ES-I3 (cell line): ENCODE data around the gene IL36RN.

Source experiments
- H3K36me3 ChIP-seq: 2 replicates; pipeline ENCODE4 v1.6.1; 2013; ENCODE audit warnings: mild to moderate bottlenecking, low read length, control low read depth, moderate library complexity; ENCODE audit not compliant: insufficient read depth
- H3K4me1 ChIP-seq: 2 replicates; pipeline ENCODE4 v1.6.1; 2013; ENCODE audit warnings: mild to moderate bottlenecking, control low read depth, low read length; ENCODE audit not compliant: insufficient read depth
- H3K9ac ChIP-seq: 2 replicates; pipeline ENCODE4 v1.6.1; 2013; ENCODE audit warnings: low read depth, mild to moderate bottlenecking, low read length, moderate library complexity
- H3K9me3 ChIP-seq: 2 replicates; pipeline ENCODE4 v1.6.1; 2013; ENCODE audit warnings: mild to moderate bottlenecking, low read length, moderate library complexity; ENCODE audit not compliant: control insufficient read depth, insufficient read depth

Gene IL36RN

GRCh38 chr2:113058411-113058994 lies 495 bp upstream of the IL36RN start:
- no peaks in the 10 kb centered on the region for H3K4me1 ChIP-seq

GRCh38 chr2:113060396-113060795 lies 1.4 kb downstream of the IL36RN start:
- H3K9me3 ChIP-seq: peaks cover 7% of the 10 kb centered on the region
- H3K9ac ChIP-seq: no peak overlapping the region
- no peaks in the 10 kb centered on the region for H3K36me3 ChIP-seq
- no peaks in the 10 kb centered on the region for H3K4me1 ChIP-seq

More at GRCh38 chr2:113058411-113058994, 495 bp upstream of the IL36RN start:
- Histone ChIP-seq H3K9ac (no peak overlapping the region), H3K36me3 (no peaks in the 10 kb centered on the region), H3K9me3 (peaks cover 7% of the 10 kb centered on the region)

GRCh38 chr2:113060796-113061195 lies 1.8 kb downstream of the IL36RN start:
- Histone ChIP-seq H3K9ac (no peak overlapping the region), H3K36me3 (no peaks in the 10 kb centered on the region), H3K4me1 (no peaks in the 10 kb centered on the region), H3K9me3 (peaks cover 7% of the 10 kb centered on the region)

GRCh38 chr2:113061241-113061640 lies 2.2 kb downstream of the IL36RN start:
- Histone ChIP-seq H3K36me3 (no peaks in the 10 kb centered on the region), H3K4me1 (no peaks in the 10 kb centered on the region), H3K9ac (no peak overlapping the region), H3K9me3 (peaks cover 2% of the 10 kb centered on the region; the same call in 1 of the 2 replicates)

GRCh38 chr2:113061896-113062770 lies 3.1 kb downstream of the IL36RN start:
- Histone ChIP-seq H3K9ac (no peak overlapping the region), H3K4me1 (no peaks in the 10 kb centered on the region), H3K9me3 (no peaks in the 10 kb centered on the region; the same call in 1 of the 2 replicates), H3K36me3 (no peaks in the 10 kb centered on the region)

GRCh38 chr2:113064281-113064680 lies 5.3 kb downstream of the IL36RN start:
- H3K9me3 ChIP-seq: no peaks in the 10 kb centered on the region
- H3K36me3 ChIP-seq: no peaks in the 10 kb centered on the region
- no peak overlapping the region for H3K9ac ChIP-seq
- H3K4me1 ChIP-seq: no peaks in the 10 kb centered on the region

- Histone ChIP-seq H3K36me3 (no peaks in the 10 kb centered on the region), H3K9ac (no peak overlapping the region), H3K9me3 (no peaks in the 10 kb centered on the region), H3K4me1 (no peaks in the 10 kb centered on the region)
Observed at GRCh38 chr2:113064898-113065297, 5.9 kb downstream of the IL36RN start.

GRCh38 chr2:113067681-113068080 lies 8.7 kb downstream of the IL36RN start, which contains the start of gene IL1F10:
TSS of gene IL1F10 (plus strand) at chr2:113067970. CDS start at chr2:113072739, 4,769 bp downstream.
- H3K9me3 ChIP-seq: no peaks in the 10 kb centered on the region
- no peak within 1 kb of the TSS for H3K9ac ChIP-seq
- no peaks in the 10 kb centered on the region for H3K4me1 ChIP-seq
- no peaks in the 10 kb centered on the region for H3K36me3 ChIP-seq

GRCh38 chr2:113068249-113068648 lies 9.3 kb downstream of the IL36RN start:
- Histone ChIP-seq H3K4me1 (no peaks in the 10 kb centered on the region), H3K36me3 (no peaks in the 10 kb centered on the region), H3K9me3 (no peaks in the 10 kb centered on the region), H3K9ac (no peak overlapping the region)

- no peaks in the 10 kb centered on the region for H3K9me3 ChIP-seq
- no peak overlapping the region for H3K9ac ChIP-seq
- no peaks in the 10 kb centered on the region for H3K4me1 ChIP-seq
- H3K36me3 ChIP-seq: no peaks in the 10 kb centered on the region
Observed at GRCh38 chr2:113068706-113069485, 9.9 kb downstream of the IL36RN start.

- no peaks in the 10 kb centered on the region for H3K4me1 ChIP-seq
- H3K9ac ChIP-seq: no peak overlapping the region
- H3K36me3 ChIP-seq: no peaks in the 10 kb centered on the region
- H3K9me3 ChIP-seq: no peaks in the 10 kb centered on the region
Observed at GRCh38 chr2:113069676-113070605, 10.9 kb downstream of the IL36RN start.

GRCh38 chr2:113070606-113070975 lies 11.6 kb downstream of the IL36RN start:
- H3K9me3 ChIP-seq: no peaks in the 10 kb centered on the region
- H3K36me3 ChIP-seq: no peaks in the 10 kb centered on the region
- no peak overlapping the region for H3K9ac ChIP-seq
- no peaks in the 10 kb centered on the region for H3K4me1 ChIP-seq

- H3K9me3 ChIP-seq: no peaks in the 10 kb centered on the region
- no peak overlapping the region for H3K9ac ChIP-seq
- no peaks in the 10 kb centered on the region for H3K36me3 ChIP-seq
- no peaks in the 10 kb centered on the region for H3K4me1 ChIP-seq
Observed at GRCh38 chr2:113072584-113072983, 13.6 kb downstream of the IL36RN start.
